ENCODE data around the gene SS18L1.

The SS18L1 gene

GRCh38 chr20:62158541-62158940 lies 15.0 kb downstream of the SS18L1 start:
- Mint-ChIP-seq H3K4me3 (no peak overlapping the region), H3K4me1 (peaks cover 11% of the 10 kb centered on the region), H3K27me3 (ENCODE audit: low read depth) (no peaks in the 10 kb centered on the region), H3K27ac (no peak overlapping the region), H3K36me3 (ENCODE audit: low read depth) (peaks cover 27% of the 10 kb centered on the region), H3K9me3 (no peaks in the 10 kb centered on the region)
- TF ChIP-seq, protein P1, sequence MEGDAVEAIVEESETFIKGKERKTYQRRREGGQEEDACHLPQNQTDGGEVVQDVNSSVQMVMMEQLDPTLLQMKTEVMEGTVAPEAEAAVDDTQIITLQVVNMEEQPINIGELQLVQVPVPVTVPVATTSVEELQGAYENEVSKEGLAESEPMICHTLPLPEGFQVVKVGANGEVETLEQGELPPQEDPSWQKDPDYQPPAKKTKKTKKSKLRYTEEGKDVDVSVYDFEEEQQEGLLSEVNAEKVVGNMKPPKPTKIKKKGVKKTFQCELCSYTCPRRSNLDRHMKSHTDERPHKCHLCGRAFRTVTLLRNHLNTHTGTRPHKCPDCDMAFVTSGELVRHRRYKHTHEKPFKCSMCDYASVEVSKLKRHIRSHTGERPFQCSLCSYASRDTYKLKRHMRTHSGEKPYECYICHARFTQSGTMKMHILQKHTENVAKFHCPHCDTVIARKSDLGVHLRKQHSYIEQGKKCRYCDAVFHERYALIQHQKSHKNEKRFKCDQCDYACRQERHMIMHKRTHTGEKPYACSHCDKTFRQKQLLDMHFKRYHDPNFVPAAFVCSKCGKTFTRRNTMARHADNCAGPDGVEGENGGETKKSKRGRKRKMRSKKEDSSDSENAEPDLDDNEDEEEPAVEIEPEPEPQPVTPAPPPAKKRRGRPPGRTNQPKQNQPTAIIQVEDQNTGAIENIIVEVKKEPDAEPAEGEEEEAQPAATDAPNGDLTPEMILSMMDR (IDR thresholded peaks at IDR 0.05; ENCODE audit: unreplicated experiment in 3 of 3), result no peak

- TF ChIP-seq, protein P1 (IDR thresholded peaks at IDR 0.05; ENCODE audit: unreplicated experiment in 3 of 3), result no peak
- Mint-ChIP-seq H3K9me3 (no peaks in the 10 kb centered on the region), H3K27ac (no peak overlapping the region), H3K36me3 (ENCODE audit: low read depth) (peaks cover 26% of the 10 kb centered on the region), H3K4me3 (no peak overlapping the region), H3K4me1 (peaks cover 11% of the 10 kb centered on the region), H3K27me3 (ENCODE audit: low read depth) (no peaks in the 10 kb centered on the region)
Measured at GRCh38 chr20:62159052-62159451, 15.5 kb downstream of the SS18L1 start.

DNA sequence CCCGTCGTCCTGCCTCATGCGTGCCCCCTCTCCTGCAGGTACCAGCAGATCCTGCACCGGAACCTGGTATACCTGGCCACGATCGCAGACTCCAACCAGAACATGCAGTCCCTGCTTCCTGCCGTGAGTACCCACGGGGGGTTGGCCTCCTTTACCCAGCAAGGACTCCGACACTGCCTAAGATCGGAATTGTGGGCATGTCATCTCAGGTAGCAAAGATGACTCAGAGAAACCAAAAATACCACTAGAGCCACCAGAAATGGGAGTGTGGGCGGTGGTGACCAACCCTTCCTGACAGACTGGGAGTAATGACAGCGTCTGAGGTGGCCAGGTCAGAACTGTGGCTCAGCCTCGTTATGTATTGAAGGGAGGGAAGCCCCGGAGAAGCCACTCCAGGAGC lies 16.3 kb downstream of the SS18L1 start:
- no peaks in the 10 kb centered on the region for H3K9me3 Mint-ChIP-seq
- no peaks in the 10 kb centered on the region for H3K27me3 Mint-ChIP-seq (ENCODE audit: low read depth)
- H3K36me3 Mint-ChIP-seq (ENCODE audit: low read depth), result peaks cover 19% of the 10 kb centered on the region
- no peak overlapping the region for H3K27ac Mint-ChIP-seq
- TF ChIP-seq, protein P1 (IDR thresholded peaks at IDR 0.05; ENCODE audit: unreplicated experiment in 3 of 3), result no peak
- H3K4me3 Mint-ChIP-seq, result no peak overlapping the region
- peaks cover 11% of the 10 kb centered on the region for H3K4me1 Mint-ChIP-seq

DNA sequence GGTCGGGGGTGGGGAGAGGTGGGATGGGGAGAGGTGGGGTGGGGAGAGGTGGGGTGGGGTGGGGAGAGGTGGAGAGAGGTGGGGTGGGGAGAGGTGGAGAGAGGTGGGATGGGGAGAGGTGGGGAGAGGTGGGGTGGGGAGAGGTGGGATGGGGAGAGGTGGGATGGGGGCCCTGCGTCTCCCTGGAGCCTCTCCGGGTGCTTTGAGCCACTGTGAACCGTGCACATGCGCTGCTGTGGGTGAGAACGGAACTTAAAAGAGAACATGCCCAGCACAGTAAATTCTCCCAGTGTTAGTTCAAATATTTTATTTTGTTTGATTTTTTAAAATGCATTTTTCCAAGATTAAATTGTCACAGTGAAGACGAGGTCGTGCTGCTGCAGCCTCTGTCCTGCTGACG lies 16.7 kb downstream of the SS18L1 start:
- no peak overlapping the region for H3K4me3 Mint-ChIP-seq
- H3K27ac Mint-ChIP-seq, result no peak overlapping the region
- H3K36me3 Mint-ChIP-seq (ENCODE audit: low read depth), result peaks cover 18% of the 10 kb centered on the region
- no peaks in the 10 kb centered on the region for H3K27me3 Mint-ChIP-seq (ENCODE audit: low read depth)
- peaks cover 11% of the 10 kb centered on the region for H3K4me1 Mint-ChIP-seq
- TF ChIP-seq, protein P1 (IDR thresholded peaks at IDR 0.05; ENCODE audit: unreplicated experiment in 3 of 3), result no peak
- H3K9me3 Mint-ChIP-seq, result no peaks in the 10 kb centered on the region

DNA sequence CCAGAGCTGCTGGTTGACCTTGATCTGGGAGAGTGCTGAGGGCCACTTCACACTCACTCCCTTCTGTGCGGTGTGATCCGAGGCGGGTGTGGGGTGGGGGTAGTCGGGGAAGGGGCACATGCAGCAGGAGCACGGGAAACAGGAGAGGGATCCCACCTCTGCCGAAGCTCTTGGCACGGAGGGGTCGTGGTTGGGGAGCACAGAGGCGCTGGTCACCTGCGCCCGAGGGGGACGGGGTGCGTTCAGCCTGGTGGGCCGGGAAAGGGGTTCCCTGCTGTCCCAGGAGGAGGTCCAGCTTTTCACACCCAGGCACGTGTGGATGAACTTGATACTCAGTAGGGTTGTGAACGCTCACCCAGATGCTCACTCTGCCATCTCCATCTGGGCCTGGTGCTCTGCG lies 17.3 kb downstream of the SS18L1 start:
- H3K9me3 Mint-ChIP-seq, result no peaks in the 10 kb centered on the region
- TF ChIP-seq, protein P1 (IDR thresholded peaks at IDR 0.05; ENCODE audit: unreplicated experiment in 3 of 3), result no peak
- no peak overlapping the region for H3K4me3 Mint-ChIP-seq
- peaks cover 5% of the 10 kb centered on the region for H3K4me1 Mint-ChIP-seq
- H3K36me3 Mint-ChIP-seq (ENCODE audit: low read depth), result peaks cover 16% of the 10 kb centered on the region
- H3K27me3 Mint-ChIP-seq (ENCODE audit: low read depth), result no peaks in the 10 kb centered on the region
- H3K27ac Mint-ChIP-seq, result no peak overlapping the region

DNA sequence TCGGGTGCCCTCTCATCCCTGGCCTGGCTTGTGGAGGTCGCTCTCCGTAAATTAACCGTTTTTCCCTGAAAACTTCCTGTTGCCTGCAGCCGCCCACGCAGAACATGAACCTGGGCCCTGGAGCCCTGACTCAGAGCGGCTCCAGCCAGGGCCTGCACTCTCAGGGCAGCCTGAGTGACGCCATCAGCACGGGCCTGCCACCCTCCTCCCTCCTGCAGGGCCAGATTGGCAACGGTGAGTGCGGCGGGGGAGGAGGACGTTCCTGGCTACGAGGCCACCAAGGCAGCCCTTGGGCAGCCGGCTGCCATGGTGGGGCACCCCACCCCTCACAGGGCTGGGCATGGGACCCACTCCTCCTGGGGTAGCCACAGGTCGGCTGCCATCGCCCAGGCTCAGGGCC lies 17.8 kb downstream of the SS18L1 start:
- Mint-ChIP-seq H3K27ac (no peak overlapping the region), H3K4me1 (no peaks in the 10 kb centered on the region), H3K4me3 (no peak overlapping the region), H3K36me3 (ENCODE audit: low read depth) (peaks cover 20% of the 10 kb centered on the region), H3K9me3 (no peaks in the 10 kb centered on the region), H3K27me3 (ENCODE audit: low read depth) (no peaks in the 10 kb centered on the region)
- TF ChIP-seq, protein P1 (IDR thresholded peaks at IDR 0.05; ENCODE audit: unreplicated experiment in 3 of 3), result no peak
